Measurements from ENCODE around the gene CALHM2. TPM values are rescaled to one million over a fixed set of nuclear protein-coding genes. Genes with fewer than 3 reads are reported as not detected.

CALHM2 gene
- total and polyA plus RNA-seq, 2 donors (not counting 3 experiments of a cell fraction or from before 2014, with no cell fraction given), result 32.1 to 38.4 TPM

DNA sequence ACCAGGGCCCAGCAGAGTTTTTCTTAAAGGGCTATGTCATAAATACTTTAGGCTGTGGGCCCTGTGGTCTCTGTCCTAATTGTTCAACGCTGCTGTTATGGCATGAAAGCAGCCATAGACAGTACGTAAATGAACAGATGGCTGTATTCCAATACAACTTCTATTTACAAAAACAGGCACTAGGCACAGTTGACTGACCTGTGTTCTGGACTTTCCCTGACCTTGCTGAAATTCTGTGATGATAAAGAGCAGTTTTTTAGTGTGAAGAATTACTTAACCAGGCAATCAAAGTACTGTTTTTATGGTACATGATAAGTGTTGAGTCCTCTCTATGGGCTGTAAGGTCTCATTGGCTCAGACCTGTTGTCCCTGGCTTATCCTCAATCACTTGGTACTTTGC, 38.6 kb downstream of the CALHM2 start:
- Histone ChIP-seq H3K9me3 (replicated peaks; ENCODE audit: control insufficient read depth, insufficient read depth, low read length) (no peaks in the 10 kb centered on the region), H3K27me3 (ENCODE audit: control insufficient read depth in 2 of 2, insufficient read depth in 2 of 2, low read length in 2 of 2) (no peaks in the 10 kb centered on the region), H3K4me2 (ENCODE audit: insufficient read depth, low read length) (no peak overlapping the region), H3K9me1 (replicated peaks; ENCODE audit: control insufficient read depth, extremely low read depth, insufficient read depth, low read length) (no peaks in the 10 kb centered on the region), H2AFZ (ENCODE audit: low read depth, low read length) (no peak overlapping the region), H3K4me3 (replicated peaks in 1 of 3; ENCODE audit: insufficient read depth in 1 of 3, low read depth in 1 of 3, low read length in 3 of 3) (no peak overlapping the region), H3K4me1 (ENCODE audit: control insufficient read depth, extremely low read depth, insufficient read depth, low read length) (no peaks in the 10 kb centered on the region), H3K79me2 (ENCODE audit: control insufficient read depth, insufficient read depth, low read length) (no peaks in the 10 kb centered on the region), H3K9ac (replicated peaks; ENCODE audit: extremely low read depth, insufficient read depth, low read length) (no peak overlapping the region), H3K27ac (ENCODE audit: insufficient read depth, low read depth, low read length) (no peak overlapping the region), H3K36me3 (ENCODE audit: control insufficient read depth in 2 of 2, extremely low read depth in 1 of 2, insufficient read depth in 2 of 2, low read length in 2 of 2) (peaks cover 38 to 47% of the 10 kb centered on the region in 2 experiments), H4K20me1 (replicated peaks; ENCODE audit: control insufficient read depth, extremely low read depth, insufficient read depth, low read length) (no peaks in the 10 kb centered on the region)
- CTCF ChIA-PET, result interaction anchor here (1.5 kb wide), 1 partner anchor 129 kb away, joined by 3 read pairs; no protein-coding TSS in a partner anchor
- intact Hi-C loops (cut with micrococcal nuclease) (no loop called here), dilution Hi-C loops (cut with MboI; ENCODE audit: extremely low pct_ligation_motif_present, low sequenced_read_pairs) (no loop called here)
- DNase-seq (ENCODE audit: low read depth, low spot score) (no peak), FAIRE-seq (no peak)
- TF ChIP-seq, protein P1, sequence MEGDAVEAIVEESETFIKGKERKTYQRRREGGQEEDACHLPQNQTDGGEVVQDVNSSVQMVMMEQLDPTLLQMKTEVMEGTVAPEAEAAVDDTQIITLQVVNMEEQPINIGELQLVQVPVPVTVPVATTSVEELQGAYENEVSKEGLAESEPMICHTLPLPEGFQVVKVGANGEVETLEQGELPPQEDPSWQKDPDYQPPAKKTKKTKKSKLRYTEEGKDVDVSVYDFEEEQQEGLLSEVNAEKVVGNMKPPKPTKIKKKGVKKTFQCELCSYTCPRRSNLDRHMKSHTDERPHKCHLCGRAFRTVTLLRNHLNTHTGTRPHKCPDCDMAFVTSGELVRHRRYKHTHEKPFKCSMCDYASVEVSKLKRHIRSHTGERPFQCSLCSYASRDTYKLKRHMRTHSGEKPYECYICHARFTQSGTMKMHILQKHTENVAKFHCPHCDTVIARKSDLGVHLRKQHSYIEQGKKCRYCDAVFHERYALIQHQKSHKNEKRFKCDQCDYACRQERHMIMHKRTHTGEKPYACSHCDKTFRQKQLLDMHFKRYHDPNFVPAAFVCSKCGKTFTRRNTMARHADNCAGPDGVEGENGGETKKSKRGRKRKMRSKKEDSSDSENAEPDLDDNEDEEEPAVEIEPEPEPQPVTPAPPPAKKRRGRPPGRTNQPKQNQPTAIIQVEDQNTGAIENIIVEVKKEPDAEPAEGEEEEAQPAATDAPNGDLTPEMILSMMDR (IDR thresholded peaks at IDR 0.05; ENCODE audit: extremely low read depth in 1 of 2, insufficient read depth in 1 of 2, low read depth in 1 of 2, low read length in 2 of 2), result no peak
- TF ChIP-seq, protein P2, sequence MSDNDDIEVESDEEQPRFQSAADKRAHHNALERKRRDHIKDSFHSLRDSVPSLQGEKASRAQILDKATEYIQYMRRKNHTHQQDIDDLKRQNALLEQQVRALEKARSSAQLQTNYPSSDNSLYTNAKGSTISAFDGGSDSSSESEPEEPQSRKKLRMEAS (IDR thresholded peaks at IDR 0.05; ENCODE audit: insufficient read depth, insufficient read length), result no peak
- TF ChIP-seq GATA2 (IDR thresholded peaks at IDR 0.05; ENCODE audit: insufficient read depth, insufficient read length, low read depth, low read length), result no peak
- TF ChIP-seq FOS (IDR thresholded peaks at IDR 0.05; ENCODE audit: borderline replicate concordance, insufficient read depth, low read length), result no peak
- no peak for TF ChIP-seq JUN (IDR thresholded peaks at IDR 0.05; ENCODE audit: borderline replicate concordance, insufficient read depth, insufficient read length, low read depth)
- TF ChIP-seq EZH2 (IDR thresholded peaks at IDR 0.05; ENCODE audit: borderline replicate concordance, low read depth, low read length, severe bottlenecking), result no peak
- TF ChIP-seq POLR2AphosphoS5 (IDR thresholded peaks at IDR 0.05; ENCODE audit: insufficient read depth, low read depth, low read length), result no peak
- no peak for TF ChIP-seq MYC (IDR thresholded peaks at IDR 0.05; ENCODE audit: low read depth, low read length)
- TF ChIP-seq POLR2A (IDR thresholded peaks at IDR 0.05; ENCODE audit: low read depth, low read length), result no peak
- POLR2A ChIA-PET, result no interaction called here
- BruUV-seq (replicated peaks), result no TSS peak

Data from endothelial cell of umbilical vein (primary cell).